Panc1 (cell line): ENCODE data around the gene RHPN2. TPM values are rescaled to one million over a fixed set of nuclear protein-coding genes. Genes with fewer than 3 reads are reported as not detected.

Source experiments
- ATAC-seq: fragments of 200-7000 bp; cut with Tn5 transposase; 2 replicates; pipeline ENCODE4 v1.9.1; 2020; ENCODE audit warnings: mild to moderate bottlenecking, moderate library complexity
- BruUV-seq: library from RNA; stranded (reverse); fragments of 400-500 nt; replicated peaks from 2 replicates; lab custom pipeline; 2021; lab: Mats Ljungman, UMichigan
- CTCF ChIA-PET: fragments of 300-600 bp; sonication (Branson Sonifier 250); formaldehyde crosslinking; loops from one replicate; lab custom pipeline; 2022; ENCODE audit warnings: antibody characterized with exemption; lab: Charles Lee
- POLR2A ChIA-PET: fragments of 300-600 bp; sonication (Branson Sonifier 250); formaldehyde crosslinking; loops from one replicate; lab custom pipeline; 2022; ENCODE audit warnings: antibody characterized with exemption; lab: Charles Lee
- DNase-seq: peaks from one replicate; pipeline ENCODE4 v3.0.0-alpha.2; 2010; ENCODE audit warnings: low read depth, low spot score
- H3K27ac ChIP-seq: 2 replicates; pipeline ENCODE4 v1.5.1; 2011; ENCODE audit warnings: mild to moderate bottlenecking, low read length, inconsistent platforms
- H3K27me3 ChIP-seq: fragments of 200-500 bp; sonication (Bioruptor generic); 2 replicates; pipeline ENCODE4 v1.6.0; 2014; ENCODE audit warnings: low read length, inconsistent platforms; ENCODE audit not compliant: control insufficient read depth, insufficient read depth
- H3K36me3 ChIP-seq: fragments of 200-500 bp; sonication (Bioruptor generic); 2 replicates; pipeline ENCODE4 v1.5.1; 2014; ENCODE audit warnings: inconsistent platforms, mild to moderate bottlenecking, low read length, moderate library complexity; ENCODE audit not compliant: control insufficient read depth, insufficient read depth
- H3K4me1 ChIP-seq: 2 replicates; pipeline ENCODE4 v1.5.1; 2011; ENCODE audit warnings: inconsistent platforms, mild to moderate bottlenecking, low read length, moderate library complexity; ENCODE audit not compliant: control insufficient read depth, insufficient read depth
- H3K4me3 ChIP-seq, 2 experiments: 2 replicates each; pipeline ENCODE4 v1.5.1; 2011 to 2012; ENCODE audit warnings: low read depth in 2 of 2, low read length in 2 of 2, mild to moderate bottlenecking in 2 of 2, inconsistent platforms in 1 of 2, moderate library complexity in 1 of 2
- H3K9me3 ChIP-seq: fragments of 200-500 bp; sonication (Bioruptor generic); 2 replicates; pipeline ENCODE4 v1.5.1; 2014; ENCODE audit warnings: low read depth, mild to moderate bottlenecking, inconsistent platforms, low read length, moderate library complexity; ENCODE audit not compliant: control insufficient read depth, insufficient read depth
- CTCF ChIP-seq: fragments of 450-650 bp; IDR thresholded peaks from 2 replicates; pipeline ENCODE4 v1.5.1; 2017; ENCODE audit warnings: mild to moderate bottlenecking
- POLR2AphosphoS5 ChIP-seq: IDR thresholded peaks from 2 replicates; pipeline ENCODE4 v1.6.1; 2012; ENCODE audit warnings: mild to moderate bottlenecking, low read depth, low read length, moderate library complexity
- REST ChIP-seq, 2 experiments: IDR thresholded peaks; 2 replicates each; pipeline ENCODE4 v1.6.1; 2011 to 2012; ENCODE audit warnings: low read depth in 2 of 2, control low read depth in 1 of 2, low read length in 1 of 2, mild to moderate bottlenecking in 1 of 2, moderate library complexity in 1 of 2; ENCODE audit not compliant: insufficient read depth in 1 of 2
- SIN3A ChIP-seq: IDR thresholded peaks from 2 replicates; pipeline ENCODE4 v1.6.1; 2012; ENCODE audit warnings: low read depth, mild to moderate bottlenecking, low read length, moderate library complexity, borderline replicate concordance; ENCODE audit not compliant: insufficient read depth
- TCF7L2 ChIP-seq: IDR thresholded peaks from 2 replicates; pipeline ENCODE4 v1.6.1; 2011; ENCODE audit warnings: mild to moderate bottlenecking, low read depth, low read length, inconsistent platforms
- in situ Hi-C: cut with HindIII; loops from 2 replicates; pipeline ENCODE4 v1.10.0; 2016; ENCODE audit warnings: low sequenced_read_pairs, low pct_unique_long_range_greater_than_20kb
- intact Hi-C: fragments of 100-400 bp; cut with micrococcal nuclease; formaldehyde crosslinking; loops from one replicate; pipeline ENCODE4 v1.10.0; 2022; ENCODE audit not compliant: unreplicated experiment
- total RNA-seq: library from RNA; stranded (reverse); gene quantifications from one replicate; pipeline ENCODE4 v1.2.1, GENCODE V29; 2021; ENCODE audit not compliant: unreplicated experiment

RHPN2 gene
- total RNA-seq, 1 experiment from 2014 or later = 227 TPM

- Histone ChIP-seq H3K36me3 (peaks cover 6% of the 10 kb centered on the region), H3K27ac (peak overlapping the region; percentile 48; the same call in 1 of the 2 replicates), H3K4me1 (peaks cover 14% of the 10 kb centered on the region), H3K27me3 (no peaks in the 10 kb centered on the region), H3K4me3 (no peak overlapping the region), H3K9me3 (no peaks in the 10 kb centered on the region)
- DNase-seq = no peak
- intact Hi-C loops = no loop called here
- in situ Hi-C loops = no loop called here
- no TSS peak for BruUV-seq
- CTCF ChIA-PET = no interaction called here
- POLR2A ChIA-PET = no interaction called here
- TF ChIP-seq TCF7L2 = no peak
- TF ChIP-seq POLR2AphosphoS5 = no peak
- TF ChIP-seq SIN3A = no peak
- TF ChIP-seq CTCF = no peak
- no peak for TF ChIP-seq REST (IDR thresholded peaks at IDR 0.05; ENCODE audit: insufficient read depth in 1 of 2, low read depth in 2 of 2, low read length in 1 of 2)
- ATAC-seq = no peak
Measured at GRCh38 chr19:33085570-33086128, 21.0 kb upstream of the RHPN2 start.

GRCh38 chr19:33080761-33081681 is 16.3 kb upstream of the RHPN2 start, which contains the start of gene GPATCH1:
GPATCH1 (plus strand) TSS chr19:33081181; CDS start chr19:33081194, 13 bp downstream.
- H3K27ac ChIP-seq = peak within 1 kb of the TSS; percentile 90
- ChIA-PET POLR2A (interaction anchor here (0.6 to 0.7 kb wide), 2 partner anchors 9 to 22 kb away, joined by 3 to 4 read pairs; no protein-coding TSS in a partner anchor), CTCF (no interaction called here)
- no peak for DNase-seq
- peaks cover 41% of the 10 kb centered on the region for H3K4me1 ChIP-seq
- peak; percentile 86 for ATAC-seq
- H3K4me3 ChIP-seq = peak within 1 kb of the TSS; percentile 87 to 95
- H3K9me3 ChIP-seq = no peaks in the 10 kb centered on the region
- no peaks in the 10 kb centered on the region for H3K36me3 ChIP-seq
- BruUV-seq = TSS peak; percentile 91
- in situ Hi-C loops (no loop called here), intact Hi-C loops (no loop called here)
- no peaks in the 10 kb centered on the region for H3K27me3 ChIP-seq
- TF ChIP-seq TCF7L2 (peak; percentile 46; the same call in 1 of the 2 replicates), REST (IDR thresholded peaks at IDR 0.05; ENCODE audit: insufficient read depth in 1 of 2, low read depth in 2 of 2, low read length in 1 of 2) (peak; percentile 31 to 65; a peak in 1 of 4 replicates), CTCF (no peak), POLR2AphosphoS5 (peak; percentile 82), SIN3A (peak; percentile 96)
